Activated naive CD4-positive, alpha-beta T cell treated with anti-CD3 and anti-CD28 coated beads, Interleukin-2, amount 50 U/mL, for 24 hours (primary cell): ENCODE results near the gene RXRB.
"Not testable (repeated sequence)": the region's sequence is repeated elsewhere in the genome, so short reads cannot be mapped to it uniquely, and the experiment has no call there.

Experiments used
- H3K27ac Mint-ChIP-seq: one replicate; pipeline ENCODE4 v1.8.0; 2021; ENCODE audit warnings: mild to moderate bottlenecking, mixed read lengths
- H3K27me3 Mint-ChIP-seq: one replicate; pipeline ENCODE4 v1.8.0; 2021; ENCODE audit warnings: mixed read lengths
- H3K36me3 Mint-ChIP-seq: one replicate; pipeline ENCODE4 v1.8.0; 2021; ENCODE audit warnings: mixed read lengths
- H3K4me1 Mint-ChIP-seq: one replicate; pipeline ENCODE4 v1.8.0; 2021; ENCODE audit warnings: mixed read lengths
- H3K4me3 Mint-ChIP-seq: one replicate; pipeline ENCODE4 v1.8.0; 2021; ENCODE audit warnings: mild to moderate bottlenecking, mixed read lengths
- H3K9me3 Mint-ChIP-seq: one replicate; pipeline ENCODE4 v1.8.0; 2021; ENCODE audit warnings: mixed read lengths

Gene RXRB

DNA sequence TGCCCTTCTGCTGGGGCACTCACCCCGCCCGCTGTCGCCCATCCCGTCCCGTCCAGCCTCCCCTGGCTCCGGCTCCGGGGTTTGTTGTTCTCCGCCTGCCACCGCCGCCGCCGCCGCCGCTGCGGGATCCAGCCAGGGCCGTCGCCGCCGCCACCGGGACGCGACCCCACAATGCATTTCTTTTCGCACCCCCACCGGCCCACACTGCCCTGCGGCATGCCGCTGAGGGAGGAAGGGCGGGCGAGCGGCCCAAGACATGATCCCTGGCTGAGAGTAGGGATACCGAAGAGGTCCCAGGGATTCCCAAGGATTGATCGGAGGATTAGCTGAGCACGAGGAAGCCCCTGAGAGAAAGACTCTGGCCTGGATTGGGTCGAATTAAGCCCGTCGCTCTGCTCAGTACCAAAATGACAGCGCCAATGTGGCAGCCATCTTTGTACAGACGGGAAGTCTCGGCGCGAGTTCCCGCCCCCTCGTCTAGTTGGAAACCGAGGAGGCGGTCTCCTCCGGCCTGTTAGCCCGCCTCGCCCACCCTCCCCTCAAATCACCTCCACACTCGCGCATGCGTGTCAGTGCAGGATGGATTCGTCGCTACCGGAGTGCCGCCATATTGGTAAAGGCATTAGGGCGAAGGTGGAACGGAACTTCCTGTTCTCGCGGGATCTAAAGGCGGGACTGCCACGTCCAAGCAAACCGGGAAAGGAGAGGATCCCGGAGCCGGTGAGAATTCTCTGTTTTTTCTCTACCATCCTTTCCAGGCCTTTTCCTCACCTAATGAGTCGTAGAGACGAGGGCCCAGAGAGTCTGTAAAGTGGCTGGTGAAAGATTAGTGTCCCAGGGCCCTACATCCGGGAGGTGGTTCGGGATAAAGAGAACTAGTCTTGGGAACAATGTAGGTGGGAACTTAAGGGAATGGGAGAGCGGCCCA is at the start of gene RXRB, which contains the start of gene SLC39A7:
TSS of gene RXRB (minus strand) at position 447 of the 928 bp plus-strand sequence. CDS start at position 258, 189 bp downstream.
TSS of gene SLC39A7 (plus strand) at position 649 of the 928 bp plus-strand sequence. CDS start 379 bp downstream, outside the sequence.
- peaks cover 68% of the 10 kb centered on the region for H3K4me1 Mint-ChIP-seq
- H3K4me3 Mint-ChIP-seq = peak within 1 kb of the TSS; percentile 100
- peak within 1 kb of the TSS; percentile 98 for H3K27ac Mint-ChIP-seq
- no peaks in the 10 kb centered on the region for H3K27me3 Mint-ChIP-seq
- H3K36me3 Mint-ChIP-seq = peaks cover 24% of the 10 kb centered on the region
- H3K9me3 Mint-ChIP-seq = no peaks in the 10 kb centered on the region

DNA sequence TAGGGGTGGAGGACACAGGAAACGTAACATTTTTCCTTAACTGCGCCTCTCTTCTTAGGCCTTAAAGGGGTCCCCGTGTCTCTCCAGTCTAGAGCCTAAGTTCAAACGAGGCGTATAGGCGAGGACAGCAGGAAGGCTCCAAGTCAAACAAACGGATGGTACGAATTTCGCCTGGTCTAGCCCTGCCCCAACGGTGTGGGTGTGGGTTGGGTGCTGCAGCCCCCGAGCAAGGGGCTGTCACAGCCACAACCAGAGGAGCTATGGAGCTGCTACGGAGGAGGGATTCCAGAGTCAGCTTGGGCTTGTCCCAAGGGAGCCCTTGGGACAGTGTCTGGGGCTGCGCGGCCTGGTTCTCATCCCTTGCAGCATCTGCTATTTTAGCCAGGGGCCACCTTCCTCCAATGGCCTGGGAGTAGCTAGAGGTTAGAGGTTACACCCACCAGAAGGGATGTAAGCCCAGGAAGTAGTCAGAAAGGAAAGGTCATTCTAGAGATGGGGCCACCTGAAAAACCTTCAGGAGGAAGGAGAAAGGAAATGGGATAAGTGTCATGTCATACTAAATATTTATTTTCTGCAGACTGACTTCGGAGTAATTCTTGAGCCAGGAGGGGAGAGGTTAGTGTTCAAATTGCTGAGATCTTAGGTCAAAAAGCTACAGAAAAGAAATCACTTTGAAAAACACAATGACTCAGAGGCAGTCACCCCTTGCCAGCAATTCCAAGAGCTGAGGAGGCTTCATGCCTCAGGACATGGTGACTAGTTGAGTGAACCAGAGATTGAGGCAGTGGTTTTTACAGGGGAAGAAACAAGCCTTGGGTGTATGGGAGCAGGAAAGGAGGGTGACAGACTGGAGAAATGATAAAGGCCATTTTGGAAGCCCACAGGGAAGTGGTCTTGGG is 49.5 kb upstream of the RXRB start:
- Mint-ChIP-seq H3K27me3 (no peaks in the 10 kb centered on the region), H3K4me3 (peak overlapping the region; percentile 91), H3K4me1 (peaks cover 37% of the 10 kb centered on the region), H3K27ac (peak overlapping the region; percentile 92), H3K36me3 (peaks cover 10% of the 10 kb centered on the region), H3K9me3 (no peaks in the 10 kb centered on the region)

DNA sequence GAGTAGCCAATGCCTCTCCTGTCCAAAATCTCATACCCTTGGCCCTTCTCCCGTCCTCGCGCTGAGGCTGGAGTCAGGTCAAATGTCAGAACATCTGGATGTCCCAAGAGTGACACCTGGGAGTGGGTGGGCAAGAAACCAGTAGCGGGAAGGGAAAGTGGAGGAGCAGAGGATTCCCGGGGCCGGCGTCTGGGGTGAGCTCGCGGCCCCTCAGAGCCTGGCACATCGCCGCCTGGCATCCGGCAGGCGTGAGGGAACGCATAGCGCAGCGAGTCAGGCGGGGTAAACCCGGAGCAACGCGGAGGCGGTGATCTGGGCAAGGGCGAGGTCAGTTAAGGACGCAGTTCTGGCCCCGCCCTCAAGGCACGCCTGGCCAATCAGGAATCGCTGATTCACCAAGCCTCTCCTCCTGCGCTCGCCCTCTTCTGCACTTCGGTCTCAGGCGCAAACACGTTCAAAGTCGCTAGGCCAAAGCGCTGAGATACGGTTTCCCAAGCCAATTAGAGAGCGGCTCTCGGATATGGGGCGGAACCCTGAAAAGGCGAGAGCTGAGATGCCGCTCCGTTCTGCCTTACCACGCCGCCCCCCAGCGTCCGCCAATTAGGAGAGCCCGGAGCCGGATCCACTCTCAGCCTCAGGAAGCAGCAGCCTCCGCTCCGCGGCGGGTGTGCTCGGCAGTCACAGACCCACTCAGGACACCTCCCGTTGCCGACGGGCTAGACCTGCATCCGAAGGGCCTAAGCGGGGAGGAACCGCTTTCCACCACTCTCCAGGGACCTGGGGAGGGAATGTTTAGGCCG is 48.7 kb upstream of the RXRB start:
- Mint-ChIP-seq H3K4me1 (peaks cover 37% of the 10 kb centered on the region), H3K4me3 (peak overlapping the region; percentile 91), H3K27ac (peak overlapping the region; percentile 92), H3K36me3 (peaks cover 10% of the 10 kb centered on the region), H3K9me3 (no peaks in the 10 kb centered on the region), H3K27me3 (no peaks in the 10 kb centered on the region)

DNA sequence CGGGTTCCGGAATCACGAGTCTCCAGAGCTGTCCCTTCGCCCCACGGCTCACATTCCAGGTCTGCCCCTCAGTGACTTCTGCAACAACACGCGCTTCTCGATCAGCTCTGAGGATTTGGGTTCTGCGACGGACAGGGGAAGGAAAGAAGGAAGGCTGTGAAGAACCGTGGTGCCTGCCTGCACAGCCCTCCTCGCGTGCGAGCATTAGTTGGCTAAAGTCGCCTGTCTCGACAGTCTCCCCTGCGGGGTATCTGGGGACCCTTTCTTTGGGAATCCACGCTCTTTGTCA is 48.1 kb upstream of the RXRB start:
- H3K4me1 Mint-ChIP-seq = peaks cover 37% of the 10 kb centered on the region
- no peaks in the 10 kb centered on the region for H3K9me3 Mint-ChIP-seq
- no peaks in the 10 kb centered on the region for H3K27me3 Mint-ChIP-seq
- H3K27ac Mint-ChIP-seq = peak overlapping the region; percentile 92
- peaks cover 10% of the 10 kb centered on the region for H3K36me3 Mint-ChIP-seq
- peak overlapping the region; percentile 91 for H3K4me3 Mint-ChIP-seq

DNA sequence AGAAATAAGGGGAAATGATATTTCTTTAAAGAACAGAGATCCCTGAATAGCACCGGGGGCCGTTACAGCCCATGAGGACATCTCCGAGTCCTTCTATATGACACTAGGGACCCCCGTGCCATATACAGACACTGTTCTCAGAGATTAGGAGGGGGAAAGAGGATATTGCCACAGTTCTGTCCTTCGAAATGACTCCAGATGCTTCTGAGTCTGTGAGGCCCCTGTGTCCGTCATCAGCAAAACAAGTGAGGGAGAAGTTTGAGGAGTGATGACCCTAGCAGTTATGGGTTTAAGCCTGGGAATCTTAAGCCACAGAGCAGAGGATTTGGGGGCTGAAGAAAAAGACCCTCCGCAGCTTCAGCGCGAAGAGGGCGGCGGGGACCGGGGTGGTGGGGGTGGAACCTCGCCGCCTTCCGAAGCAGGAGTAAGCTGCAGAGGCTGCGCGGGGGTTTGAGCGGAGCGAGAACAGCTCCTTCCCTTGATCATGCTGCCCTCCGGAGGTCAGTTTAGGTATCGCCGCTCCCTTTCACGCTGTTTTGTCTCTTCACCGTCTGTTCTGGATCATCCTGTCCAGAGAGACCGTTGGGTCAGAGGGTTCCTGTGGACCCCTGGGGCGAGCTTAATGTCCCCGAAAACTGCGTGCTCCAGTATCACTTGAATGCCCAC is 47.6 kb upstream of the RXRB start:
- Mint-ChIP-seq H3K4me3 (peak overlapping the region; percentile 91), H3K36me3 (peaks cover 10% of the 10 kb centered on the region), H3K4me1 (peaks cover 37% of the 10 kb centered on the region), H3K9me3 (no peaks in the 10 kb centered on the region), H3K27ac (peak overlapping the region; percentile 92), H3K27me3 (no peaks in the 10 kb centered on the region)

DNA sequence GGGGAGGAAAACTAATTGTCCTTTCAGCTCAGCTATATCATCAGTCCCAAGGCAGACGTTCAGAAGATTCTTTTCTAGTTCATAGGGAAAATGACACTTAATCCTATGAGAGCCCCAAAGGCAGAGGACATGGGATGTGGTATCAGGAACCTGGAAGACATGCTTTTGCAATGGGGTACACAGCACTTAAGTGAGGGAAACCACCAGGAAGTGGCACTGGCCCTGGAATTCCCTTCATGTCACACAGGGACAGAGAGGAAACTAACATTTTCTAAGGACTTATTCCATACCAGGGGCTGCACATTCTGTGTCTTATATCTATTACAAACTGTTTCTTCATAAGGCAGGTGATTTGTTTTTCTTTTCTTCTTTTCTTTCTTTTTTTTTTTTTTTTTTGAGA is 43.0 kb upstream of the RXRB start:
- no peaks in the 10 kb centered on the region for H3K27me3 Mint-ChIP-seq
- H3K9me3 Mint-ChIP-seq = no peaks in the 10 kb centered on the region
- H3K4me1 Mint-ChIP-seq = peaks cover 13% of the 10 kb centered on the region
- no peak overlapping the region for H3K27ac Mint-ChIP-seq
- H3K4me3 Mint-ChIP-seq = no peak overlapping the region
- H3K36me3 Mint-ChIP-seq = no peaks in the 10 kb centered on the region

DNA sequence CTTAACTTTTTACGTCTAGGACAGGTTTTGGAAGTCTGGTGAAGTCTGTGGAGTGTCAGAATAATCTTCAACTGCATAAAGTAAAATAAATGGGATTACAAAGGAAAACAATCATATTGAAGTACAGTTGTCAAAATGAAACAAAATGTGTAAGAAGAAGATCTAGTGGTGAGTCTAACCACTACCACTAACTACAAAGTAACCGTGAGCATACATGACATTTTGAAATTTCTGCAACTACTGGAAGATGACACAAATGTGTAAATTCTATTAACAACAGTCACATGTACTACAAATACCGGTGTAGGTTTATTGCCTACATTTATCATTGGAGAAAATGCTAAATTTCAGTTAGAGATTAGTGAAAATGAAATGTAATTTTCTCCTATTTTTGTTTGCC is 41.5 kb upstream of the RXRB start:
- no peaks in the 10 kb centered on the region for H3K9me3 Mint-ChIP-seq
- H3K27ac Mint-ChIP-seq = peak overlapping the region; percentile 11
- H3K4me3 Mint-ChIP-seq = peak overlapping the region; percentile 0

DNA sequence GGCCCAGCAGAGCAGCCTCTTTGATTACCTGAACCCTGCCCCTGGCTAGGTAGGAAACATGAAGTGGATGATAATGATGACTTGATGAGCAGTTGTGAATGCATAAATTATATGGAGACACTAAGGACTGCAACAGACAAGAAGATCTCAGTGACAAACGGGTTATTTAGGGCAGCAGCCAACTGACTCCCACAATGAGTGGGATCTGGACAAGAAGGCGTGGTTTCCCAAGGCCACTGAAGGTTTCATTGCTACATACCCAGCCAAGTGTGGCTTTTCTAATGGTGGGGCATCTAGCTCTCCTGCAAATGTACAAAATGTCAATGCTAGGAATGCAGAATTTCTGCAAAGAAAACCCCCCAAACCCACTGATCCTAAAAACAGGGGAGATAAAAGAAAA is 37.3 kb upstream of the RXRB start:
- Mint-ChIP-seq H3K4me3 (no peak overlapping the region), H3K27me3 (peaks cover 3% of the 10 kb centered on the region), H3K4me1 (peaks cover 8% of the 10 kb centered on the region), H3K36me3 (no peaks in the 10 kb centered on the region), H3K9me3 (no peaks in the 10 kb centered on the region), H3K27ac (no peak overlapping the region)

More for the DNA sequence above, 41.5 kb upstream of the RXRB start:
- Mint-ChIP-seq H3K4me1 (peaks cover 8% of the 10 kb centered on the region), H3K36me3 (no peaks in the 10 kb centered on the region), H3K27me3 (no peaks in the 10 kb centered on the region)

DNA sequence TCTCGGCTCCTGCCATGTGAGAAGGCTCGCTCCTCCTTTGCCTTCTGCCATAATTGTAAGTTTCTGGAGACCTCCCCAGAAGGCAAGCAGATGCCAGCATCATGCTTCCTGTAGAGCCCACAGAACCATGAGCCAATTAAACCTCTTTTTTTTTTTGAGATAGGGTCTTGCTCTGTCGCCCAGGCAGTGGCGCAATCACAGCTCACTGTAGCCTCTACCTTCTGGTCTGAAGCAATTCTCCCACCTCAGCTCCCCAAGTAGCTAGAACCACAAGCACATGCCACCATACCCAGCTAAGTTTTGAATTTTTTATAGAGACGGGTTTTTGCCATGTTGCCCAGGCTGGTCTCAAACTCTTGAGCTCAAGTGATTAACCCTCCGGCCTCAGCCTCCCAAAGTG is 36.4 kb upstream of the RXRB start:
- H3K4me1 Mint-ChIP-seq = peaks cover 3% of the 10 kb centered on the region
- H3K9me3 Mint-ChIP-seq = no peaks in the 10 kb centered on the region
- H3K27ac Mint-ChIP-seq = no peak overlapping the region
- no peaks in the 10 kb centered on the region for H3K36me3 Mint-ChIP-seq
- H3K4me3 Mint-ChIP-seq = no peak overlapping the region
- peaks cover 5% of the 10 kb centered on the region for H3K27me3 Mint-ChIP-seq

DNA sequence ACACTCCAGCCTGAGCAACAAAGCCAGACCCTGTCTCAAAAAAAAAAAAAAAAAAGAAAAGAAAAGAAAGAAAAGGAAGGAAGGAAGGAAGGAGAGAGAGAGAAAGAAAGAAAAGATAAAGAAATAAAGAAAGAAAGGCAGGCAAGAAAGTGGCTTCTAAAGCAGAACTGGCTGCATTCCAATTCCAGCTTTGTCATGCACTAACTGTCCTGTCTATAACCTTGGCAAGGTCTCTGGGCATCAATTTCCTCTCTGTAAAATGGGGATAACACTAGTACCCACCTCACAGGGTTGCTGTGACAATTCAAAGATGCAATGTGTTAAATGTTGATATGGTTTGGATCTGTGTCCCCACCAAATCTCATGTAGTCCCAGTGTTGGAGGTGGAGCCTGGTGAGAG is 35.9 kb upstream of the RXRB start:
- Mint-ChIP-seq H3K4me3 (no peak overlapping the region), H3K27me3 (peaks cover 6% of the 10 kb centered on the region), H3K4me1 (no peaks in the 10 kb centered on the region), H3K27ac (no peak overlapping the region), H3K9me3 (no peaks in the 10 kb centered on the region), H3K36me3 (no peaks in the 10 kb centered on the region)

DNA sequence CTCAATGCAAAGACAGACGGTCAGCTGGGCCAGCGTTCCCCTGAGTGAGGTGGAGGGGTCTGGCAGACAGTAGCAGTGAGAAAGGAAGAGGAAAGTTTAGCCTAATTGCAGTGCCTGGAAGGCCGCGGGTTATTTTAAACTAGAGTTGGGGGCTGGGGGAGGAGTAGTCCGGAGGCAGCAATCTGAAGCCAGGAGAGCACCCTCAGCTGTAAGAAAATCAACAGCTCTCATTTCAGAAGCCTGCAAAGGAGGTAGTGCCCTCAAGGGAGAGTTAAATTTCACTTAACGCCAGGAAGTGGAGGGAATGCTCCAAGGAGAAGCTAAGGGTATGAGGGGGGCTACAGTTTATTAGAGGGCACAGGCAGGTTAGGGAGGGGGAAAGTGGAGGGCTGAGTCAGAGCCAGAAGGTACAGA is 34.8 kb upstream of the RXRB start:
- Mint-ChIP-seq H3K27ac (no peak overlapping the region), H3K4me1 (no peaks in the 10 kb centered on the region), H3K9me3 (no peaks in the 10 kb centered on the region), H3K4me3 (no peak overlapping the region), H3K36me3 (no peaks in the 10 kb centered on the region), H3K27me3 (peaks cover 6% of the 10 kb centered on the region)

DNA sequence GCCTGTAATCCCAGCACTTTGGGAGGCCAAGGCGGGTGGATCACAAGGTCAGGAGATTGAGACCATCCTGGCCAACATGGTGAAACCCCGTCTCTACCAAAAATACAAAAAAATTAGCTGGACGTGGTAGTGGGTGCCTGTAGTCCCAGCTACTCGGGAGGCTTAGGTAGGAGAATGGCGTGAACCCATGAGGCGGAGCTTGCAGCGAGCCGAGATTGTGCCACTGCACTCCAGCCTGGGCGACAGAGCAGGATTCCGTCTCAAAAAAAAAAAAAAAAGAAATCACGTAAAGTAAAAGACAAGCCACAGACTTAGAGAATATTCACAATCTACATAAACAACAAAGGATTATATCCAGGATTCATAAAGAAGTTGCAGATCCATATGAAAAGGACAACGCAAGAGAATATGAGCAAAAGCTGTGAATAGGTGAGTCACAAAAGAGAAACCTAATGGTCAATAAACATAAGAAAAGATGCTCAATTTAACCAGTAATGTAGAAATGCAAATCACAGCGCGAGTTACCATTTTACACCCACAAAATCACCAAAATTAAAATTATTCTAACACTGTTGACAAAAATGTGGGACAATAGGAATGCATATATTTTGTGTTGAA is 26.1 kb upstream of the RXRB start:
- not testable (repeated sequence) for H3K9me3 Mint-ChIP-seq, H3K36me3 Mint-ChIP-seq, H3K4me3 Mint-ChIP-seq, H3K4me1 Mint-ChIP-seq, H3K27ac Mint-ChIP-seq
- peaks cover 12% of the 10 kb centered on the region for H3K27me3 Mint-ChIP-seq

DNA sequence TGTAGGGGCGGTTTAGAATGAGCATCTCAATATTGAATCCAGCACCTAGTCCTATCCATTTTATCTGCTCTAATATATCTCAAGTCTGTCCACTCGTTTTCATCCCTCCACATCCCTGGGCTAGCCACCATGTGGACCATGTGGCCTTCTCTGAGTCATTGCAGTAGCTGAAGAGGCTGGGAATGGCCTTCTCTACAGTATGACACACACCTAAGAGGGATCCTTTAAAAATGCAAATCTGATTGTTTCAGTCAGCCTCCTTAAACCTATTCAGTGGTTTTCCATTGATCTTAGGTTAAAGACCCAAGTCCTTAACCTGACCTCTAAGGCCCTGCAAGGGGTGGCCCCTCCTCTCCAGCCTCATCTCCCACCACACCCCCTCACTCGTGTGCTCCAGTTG is 17.2 kb upstream of the RXRB start:
- H3K9me3 Mint-ChIP-seq = no peaks in the 10 kb centered on the region
- no peaks in the 10 kb centered on the region for H3K36me3 Mint-ChIP-seq
- H3K27me3 Mint-ChIP-seq = peaks cover 11% of the 10 kb centered on the region
- no peak overlapping the region for H3K4me3 Mint-ChIP-seq
- H3K4me1 Mint-ChIP-seq = peaks cover 17% of the 10 kb centered on the region
- H3K27ac Mint-ChIP-seq = no peak overlapping the region

DNA sequence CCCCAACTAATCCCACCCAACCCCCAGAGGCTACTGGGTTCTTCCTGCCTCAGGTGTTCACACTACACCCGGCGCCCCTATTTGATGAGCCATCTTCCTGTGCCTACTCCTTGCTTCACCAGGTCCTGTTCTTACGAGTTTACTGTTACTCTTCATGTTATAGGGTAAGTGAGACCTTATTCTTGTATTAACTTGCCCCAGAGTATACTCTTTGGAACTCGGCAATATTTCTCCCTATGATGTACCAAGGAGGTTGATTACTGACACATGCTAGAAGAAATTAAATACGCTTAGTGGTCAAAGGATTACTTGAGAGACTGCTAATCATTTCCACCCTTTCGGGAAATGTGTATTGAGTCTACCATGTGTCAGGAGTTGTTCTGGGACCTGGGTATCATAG is 16.8 kb upstream of the RXRB start:
- Mint-ChIP-seq H3K4me3 (no peak overlapping the region), H3K27me3 (peaks cover 8% of the 10 kb centered on the region), H3K4me1 (peaks cover 21% of the 10 kb centered on the region), H3K36me3 (no peaks in the 10 kb centered on the region), H3K9me3 (no peaks in the 10 kb centered on the region), H3K27ac (no peak overlapping the region)
